ENCODE measurements around the gene TAMALIN.

GRCh38 chr12:52010692-52011601 lies 4.2 kb downstream of the TAMALIN start:
- TF ChIP-seq CTCF (IDR thresholded peaks at IDR 0.05) (no peak), POLR2A (IDR thresholded peaks at IDR 0.05) (no peak)

Measured in adrenal gland (tissue), 5 donors.